HG02852 (cell line): Measurements from ENCODE around the gene CLVS2.

Experiments used
- ATAC-seq: cut with Tn5 transposase; IDR thresholded peaks from one replicate; pipeline ENCODE4 v1.9.1; 2021; ENCODE audit warnings: mild to moderate bottlenecking, moderate library complexity; ENCODE audit not compliant: unreplicated experiment

CLVS2 gene, protein sequence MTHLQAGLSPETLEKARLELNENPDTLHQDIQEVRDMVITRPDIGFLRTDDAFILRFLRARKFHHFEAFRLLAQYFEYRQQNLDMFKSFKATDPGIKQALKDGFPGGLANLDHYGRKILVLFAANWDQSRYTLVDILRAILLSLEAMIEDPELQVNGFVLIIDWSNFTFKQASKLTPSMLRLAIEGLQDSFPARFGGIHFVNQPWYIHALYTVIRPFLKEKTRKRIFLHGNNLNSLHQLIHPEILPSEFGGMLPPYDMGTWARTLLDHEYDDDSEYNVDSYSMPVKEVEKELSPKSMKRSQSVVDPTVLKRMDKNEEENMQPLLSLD

DNA sequence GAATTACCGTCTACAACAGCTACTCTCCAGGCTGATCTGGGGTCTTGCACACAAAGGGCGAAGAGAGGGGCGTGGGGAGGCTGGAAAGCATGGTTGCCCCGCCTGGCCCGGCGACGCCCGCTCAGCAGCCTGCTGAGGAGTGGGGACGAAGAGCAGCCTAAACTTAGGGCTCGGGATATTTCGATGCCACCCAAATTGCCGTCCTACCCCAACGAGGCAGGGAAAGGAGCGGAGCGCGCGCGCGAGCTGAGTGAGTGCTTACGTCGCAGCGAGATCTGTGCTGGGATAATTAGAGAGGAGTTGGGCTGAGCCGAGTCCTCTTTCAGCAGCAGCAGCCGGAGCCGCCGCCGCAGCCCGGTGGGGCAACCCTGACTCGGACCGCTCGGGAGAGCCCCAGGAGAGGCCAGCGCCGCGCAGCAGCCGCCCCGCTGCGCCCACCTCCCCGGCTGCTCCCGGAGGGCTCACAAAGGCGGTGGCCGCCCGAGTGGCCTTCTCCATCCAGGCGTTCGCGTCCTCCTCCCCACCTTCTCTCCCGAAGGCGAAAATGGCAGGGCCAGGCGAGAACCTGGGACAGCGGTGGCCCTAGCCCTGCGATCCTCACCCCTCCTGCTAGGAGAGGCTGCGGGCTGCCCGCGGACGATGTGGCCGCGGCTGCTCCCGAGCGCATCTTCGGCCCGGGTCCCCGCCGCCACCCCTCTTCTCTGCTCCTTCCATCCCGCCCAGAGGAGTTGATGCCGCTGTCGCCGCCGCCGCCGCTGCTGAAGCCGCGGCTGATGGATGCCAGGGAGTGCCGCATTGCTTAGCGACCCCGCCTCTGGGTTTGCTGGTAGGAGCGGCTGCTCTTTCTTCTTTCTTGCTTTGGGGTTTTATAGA lies at the start of gene CLVS2:
CLVS2 (plus strand) TSS at position 315 of the 873 bp plus-strand sequence. CDS start 1,543 bp downstream, outside the sequence.
- ATAC-seq, result no peak

GRCh38 chr6:122947355-122947754 lies 48.7 kb upstream of the CLVS2 start:
- ATAC-seq, result no peak

GRCh38 chr6:122953766-122954165 lies 42.3 kb upstream of the CLVS2 start:
- ATAC-seq, result no peak

DNA sequence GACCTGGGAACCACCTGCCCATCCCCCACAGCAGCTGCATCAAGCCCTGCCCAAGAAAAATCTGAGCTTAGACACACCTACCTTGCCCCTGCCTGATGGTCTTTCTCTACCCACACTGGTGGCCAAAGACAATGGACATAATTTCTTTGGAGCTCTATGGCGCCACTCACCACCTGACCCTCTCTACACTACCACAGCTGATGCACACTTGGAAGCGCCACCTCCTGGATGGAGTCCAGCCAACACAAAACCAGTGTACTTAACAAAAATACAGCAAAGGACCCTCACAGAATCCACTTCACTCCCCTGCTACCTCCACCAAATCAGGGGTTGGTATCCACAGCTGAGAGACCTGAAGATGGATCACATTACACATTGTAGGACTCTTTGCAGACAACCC lies 39.7 kb upstream of the CLVS2 start:
- ATAC-seq, result no peak

- ATAC-seq, result no peak
Measured at GRCh38 chr6:122962000-122962624, 33.9 kb upstream of the CLVS2 start.

GRCh38 chr6:122969999-122970533 lies 26.0 kb upstream of the CLVS2 start:
- no peak for ATAC-seq

DNA sequence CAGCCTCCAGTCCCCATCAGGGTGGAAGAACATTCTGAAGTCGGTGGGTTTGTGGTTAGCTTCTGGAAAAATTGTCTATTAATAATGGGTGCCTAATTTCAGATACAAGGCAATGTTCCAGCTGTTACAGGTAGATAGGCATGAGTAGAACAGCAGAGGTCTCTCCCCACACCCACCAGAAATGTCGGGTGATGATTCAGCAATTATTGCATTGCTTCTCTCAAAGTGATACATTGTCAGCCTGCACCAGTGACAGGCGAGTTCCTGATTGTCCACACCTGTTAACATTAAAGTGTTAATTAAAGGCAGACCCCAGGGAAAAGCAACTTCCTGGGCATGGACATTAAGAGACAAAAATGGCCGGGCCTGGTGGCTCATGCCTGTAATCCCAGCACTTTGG lies 18.9 kb upstream of the CLVS2 start:
- ATAC-seq, result no peak

DNA sequence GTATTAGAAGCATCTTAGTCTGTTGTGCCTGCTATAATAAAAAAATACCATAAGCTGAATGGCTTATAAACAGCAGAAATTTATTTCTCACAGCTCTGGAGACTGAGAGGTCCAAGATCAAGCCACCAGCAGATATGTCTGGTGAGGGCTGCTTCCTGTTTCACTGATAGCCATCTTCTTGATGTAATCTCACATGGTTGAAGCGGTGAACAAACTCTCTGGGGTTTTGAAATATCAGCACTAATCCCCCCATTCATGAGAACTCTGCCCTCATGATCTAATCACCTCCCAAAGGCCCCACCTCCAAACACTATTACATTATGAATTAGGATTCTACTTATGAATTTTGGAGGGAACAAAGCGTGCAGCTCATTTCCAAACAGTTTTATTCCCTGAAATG lies 11.6 kb upstream of the CLVS2 start:
- no peak for ATAC-seq

DNA sequence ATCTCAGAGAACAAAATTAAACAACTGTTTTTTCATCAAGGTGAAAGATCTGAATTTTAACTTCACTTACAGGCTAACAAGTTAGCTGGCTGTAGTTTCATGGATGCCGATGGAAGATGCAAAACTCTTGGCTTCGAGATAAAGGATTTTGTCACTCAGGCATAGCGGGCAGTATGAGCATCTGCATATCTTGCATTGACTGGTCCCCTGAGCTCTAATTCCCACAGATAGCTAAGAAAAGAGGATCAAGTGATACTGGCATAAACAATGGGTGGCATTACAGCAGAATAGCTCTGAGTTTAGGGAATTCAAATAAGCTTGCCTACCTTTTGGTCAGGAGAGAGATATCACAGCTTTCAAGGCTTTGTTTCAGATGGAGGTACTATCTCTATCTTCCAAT lies 1.8 kb upstream of the CLVS2 start:
- no peak for ATAC-seq

- ATAC-seq, result no peak
Measured at GRCh38 chr6:122996794-122997505, 915 bp downstream of the CLVS2 start.

GRCh38 chr6:122997541-122998150 lies 1.6 kb downstream of the CLVS2 start:
- no peak for ATAC-seq

- ATAC-seq, result no peak
Measured at GRCh38 chr6:122998403-122998975, 2.5 kb downstream of the CLVS2 start.

DNA sequence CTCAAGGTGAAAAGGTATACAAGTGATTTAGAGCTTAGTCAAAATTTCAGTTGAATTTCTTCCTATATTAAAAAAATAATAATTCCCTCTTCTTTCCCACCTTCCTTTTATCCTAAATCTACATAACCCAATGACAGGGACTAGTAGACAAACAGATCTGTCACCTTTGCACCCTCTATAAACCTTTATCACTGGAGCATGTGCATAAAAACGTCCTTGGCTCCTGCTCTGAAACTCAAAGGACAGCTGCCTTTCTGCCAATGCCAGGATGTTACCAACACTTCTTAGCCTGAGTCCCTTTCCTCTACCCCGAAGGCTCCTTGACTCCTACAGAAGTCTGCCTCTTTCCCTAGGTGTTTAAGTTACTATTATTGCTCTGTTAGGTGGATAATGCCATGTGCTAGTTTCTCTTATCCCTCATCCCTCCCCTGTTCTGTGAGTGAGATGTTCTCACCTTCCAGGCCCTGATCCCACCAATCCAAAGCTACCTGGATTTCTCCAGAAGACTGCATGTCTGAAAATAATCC lies 4.3 kb downstream of the CLVS2 start:
- ATAC-seq, result no peak

DNA sequence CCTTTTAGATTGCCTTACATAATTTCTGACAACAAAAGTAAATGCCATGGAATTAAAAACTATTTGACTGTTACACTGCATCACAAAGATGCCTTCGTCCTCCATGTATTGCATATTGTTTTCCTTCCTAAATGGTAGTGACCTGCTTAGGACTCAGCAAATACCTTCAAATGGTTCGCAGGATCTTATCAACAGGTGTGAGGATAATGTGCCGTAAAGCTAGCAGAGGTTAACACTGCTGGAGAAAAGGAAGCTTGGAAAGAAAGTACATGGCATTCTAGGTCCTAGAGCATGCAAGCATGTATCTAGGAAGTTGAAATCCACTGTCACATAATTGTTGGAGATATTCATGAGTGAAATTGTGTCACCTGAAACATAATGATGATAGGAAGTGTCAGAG lies 5.5 kb downstream of the CLVS2 start:
- no peak for ATAC-seq

DNA sequence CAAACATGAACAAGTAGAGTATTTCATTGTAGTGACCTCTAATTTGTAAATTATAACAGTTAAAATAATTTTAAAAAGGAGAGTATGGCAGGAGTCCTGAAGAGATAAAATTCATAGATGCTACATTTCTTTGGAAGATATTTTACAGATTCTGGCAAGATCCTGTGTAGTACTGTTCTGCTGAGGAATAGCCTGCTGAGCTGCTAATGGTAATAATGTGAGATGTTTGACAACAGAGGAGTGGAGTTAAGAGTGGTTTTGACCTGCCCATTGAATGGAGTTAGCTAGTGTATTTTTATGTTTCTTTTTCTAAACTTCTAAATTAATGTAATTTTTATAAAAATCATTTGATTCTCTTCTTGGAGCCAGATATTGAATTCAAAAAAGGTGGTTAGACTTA lies 11.8 kb downstream of the CLVS2 start:
- ATAC-seq, result no peak

- no peak for ATAC-seq
Measured at GRCh38 chr6:123009059-123009458, 13.0 kb downstream of the CLVS2 start.

DNA sequence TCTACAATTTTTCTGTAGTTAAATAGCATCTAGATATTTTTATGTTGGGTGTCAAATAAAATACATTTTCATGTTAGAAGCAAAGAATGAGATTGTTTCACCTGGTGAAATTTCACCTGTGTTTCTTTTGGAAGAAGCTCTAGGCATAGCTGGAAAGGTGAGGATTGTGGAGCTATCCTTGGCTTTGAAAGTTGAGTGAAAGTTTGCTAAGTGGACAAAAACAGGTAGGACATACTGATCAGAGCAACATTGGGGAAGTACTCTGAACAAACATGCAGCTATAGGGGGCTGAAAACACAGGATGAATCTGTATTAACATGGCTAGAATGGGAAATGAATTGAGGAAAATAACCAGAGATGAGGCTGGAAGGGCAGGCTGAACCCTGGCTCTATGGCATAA lies 18.8 kb downstream of the CLVS2 start:
- ATAC-seq, result no peak

DNA sequence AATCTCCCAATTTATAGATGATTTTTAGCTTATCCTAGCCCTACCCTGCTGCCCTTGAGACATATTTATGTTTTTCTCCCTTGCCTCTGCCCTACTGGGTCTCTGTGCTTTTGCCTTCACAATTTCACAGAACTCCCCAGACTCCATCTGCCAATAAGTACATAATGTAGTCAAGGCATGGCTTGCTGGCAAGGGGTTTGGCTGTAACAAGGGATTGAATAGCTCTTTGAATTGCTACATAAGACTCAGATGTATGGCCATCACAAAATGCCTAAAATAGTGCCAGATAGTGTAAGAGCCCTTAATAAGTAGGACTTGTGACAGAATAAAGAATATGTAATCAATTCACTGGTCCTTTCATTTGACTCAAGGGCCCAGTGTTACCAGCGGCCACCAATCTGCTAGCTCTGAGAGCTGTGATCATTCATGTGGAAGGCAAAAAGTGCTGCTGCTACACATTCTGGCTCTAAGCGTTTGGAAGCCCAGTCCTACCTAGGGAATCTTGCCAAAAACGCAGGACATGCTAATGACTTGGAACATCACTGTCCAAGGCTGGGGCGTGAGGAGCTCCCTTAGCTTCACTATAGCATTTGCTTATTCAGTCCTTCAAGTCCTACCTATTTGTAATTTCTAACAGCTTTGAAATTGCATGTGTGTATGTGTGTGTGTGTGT lies 20.5 kb downstream of the CLVS2 start:
- no peak for ATAC-seq

DNA sequence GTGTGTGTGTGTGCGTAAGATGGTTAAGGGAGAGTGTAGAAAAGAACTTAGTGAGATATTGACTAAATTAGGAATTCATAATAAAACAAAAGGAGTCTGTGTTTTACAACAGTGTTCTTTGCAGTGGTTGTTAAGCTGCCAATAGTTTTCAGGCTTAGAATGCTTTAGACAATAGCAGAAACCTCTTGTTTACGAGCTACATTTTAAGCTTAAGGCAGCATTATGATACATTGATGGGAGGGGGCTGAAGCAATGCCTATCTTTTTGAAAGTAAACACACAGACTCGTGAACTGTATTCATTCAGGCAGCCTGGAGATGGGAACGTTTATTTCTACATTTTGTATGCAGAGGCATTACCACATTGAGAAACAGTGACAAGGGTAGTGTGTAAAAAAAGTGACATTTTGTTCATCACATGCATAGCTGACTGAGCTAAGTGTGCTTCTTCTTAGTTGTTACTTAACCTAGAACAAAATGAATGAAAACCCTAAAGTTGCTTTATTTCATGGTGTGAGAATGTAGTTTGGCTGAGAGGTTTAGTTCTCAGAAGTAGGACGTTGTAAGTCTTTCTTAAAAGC lies 21.2 kb downstream of the CLVS2 start:
- no peak for ATAC-seq
